Measurements from ENCODE around the gene PPIG.

- TF ChIP-seq CTCF (tag by site-specific recombination; IDR thresholded peaks at IDR 0.05), result no peak
- TF ChIP-seq ZSCAN30 (tag by site-specific recombination; IDR thresholded peaks at IDR 0.05), result no peak
- TF ChIP-seq ZNF596 (tag by site-specific recombination; IDR thresholded peaks at IDR 0.05), result no peak
- no peak for TF ChIP-seq REST (tag by site-specific recombination; IDR thresholded peaks at IDR 0.05)
- no peak for TF ChIP-seq ZNF549 (tag by site-specific recombination; IDR thresholded peaks at IDR 0.05)
- no peak for TF ChIP-seq ZNF530 (tag by site-specific recombination; IDR thresholded peaks at IDR 0.05; ENCODE audit: low read depth)
Measured at GRCh38 chr2:169620509-169620908, 36.4 kb downstream of the PPIG start.

All from HEK293 (cell line).